ENCODE measurements around the gene G6PD.

G6PD gene
- long read RNA-seq, transcript G6PD-203 (13 exons, 1,661 nt), result minor isoform, 32 of 153 reads
- long read RNA-seq, transcript G6PD-211 (13 exons, 2,632 nt), result major isoform, 100 of 153 reads
- long read RNA-seq, partial matches to known transcripts, result 5 of 153 reads
- long read RNA-seq, other reads (novel, unspliced or antisense), result 16 of 153 reads

DNA sequence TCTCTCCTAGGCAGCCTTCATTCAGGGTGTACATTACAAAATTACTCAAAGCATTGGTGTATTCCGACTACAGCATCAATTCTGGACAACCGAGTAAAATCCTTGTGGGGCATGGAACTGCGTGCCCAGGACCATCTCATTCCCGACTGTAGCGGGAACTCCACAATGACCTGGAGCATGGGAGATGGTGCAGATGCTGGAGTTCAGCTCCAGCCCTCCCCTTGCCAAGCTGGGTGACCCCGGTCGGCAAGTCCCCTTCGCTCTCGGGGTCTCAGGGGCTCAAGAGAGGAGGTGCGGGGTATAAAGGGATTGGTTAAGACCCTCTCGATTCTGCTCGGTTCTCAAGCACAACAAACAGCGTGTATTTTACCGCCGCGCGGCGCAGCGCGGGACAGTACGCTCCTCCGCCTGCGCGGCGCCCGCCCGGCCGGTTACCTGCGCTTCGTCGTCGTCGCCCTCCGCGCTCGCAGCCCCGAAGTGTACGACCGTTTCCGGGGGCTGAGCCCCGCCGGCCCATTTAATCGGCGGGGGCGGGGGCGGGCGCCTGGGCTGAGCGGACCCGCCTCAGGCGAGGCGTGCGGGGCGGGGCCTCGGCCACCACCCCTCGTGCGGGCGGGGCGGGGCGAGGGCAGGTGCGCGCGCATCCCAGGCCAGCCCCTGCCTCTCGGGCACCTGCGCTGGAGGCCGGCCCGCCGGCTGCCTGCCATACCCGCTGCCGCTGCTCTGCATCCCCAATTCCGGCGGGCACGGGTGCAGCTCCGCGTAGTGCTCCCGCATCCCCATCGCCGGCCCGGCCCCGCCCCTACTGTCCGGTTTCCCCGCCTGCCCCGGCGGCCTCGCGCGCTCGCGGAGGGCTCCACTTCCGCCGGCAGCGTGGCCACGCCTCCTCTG is at the start of gene G6PD:
Gene G6PD, minus strand, starts transcription at position 493 of the 891 bp plus-strand sequence. CDS start 691 bp downstream, outside the sequence.
- no peaks in the 10 kb centered on the region for H3K27me3 ChIP-seq (ENCODE audit: insufficient read depth, poor library complexity, severe bottlenecking)
- peak within 1 kb of the TSS; percentile 89 for H3K27ac ChIP-seq (replicated peaks)
- TF ChIP-seq GABPA (IDR thresholded peaks at IDR 0.05; ENCODE audit: low read depth), result no peak
- TF ChIP-seq SPI1 (IDR thresholded peaks at IDR 0.05; ENCODE audit: borderline replicate concordance, low read depth), result peak; percentile 35; the same call in 1 of the 2 replicates
- peak; percentile 38; the same call in 1 of the 2 replicates for TF ChIP-seq POLR2AphosphoS5 (IDR thresholded peaks at IDR 0.05; ENCODE audit: low read depth)
- peak in 1 of 2 experiments; percentile 58 for DNase-seq (ENCODE audit: low read depth in 1 of 2, low spot score in 1 of 2)
- peak within 1 kb of the TSS; percentile 50 for H3K4me3 ChIP-seq (replicated peaks; ENCODE audit: insufficient read depth, low read length)

DNA sequence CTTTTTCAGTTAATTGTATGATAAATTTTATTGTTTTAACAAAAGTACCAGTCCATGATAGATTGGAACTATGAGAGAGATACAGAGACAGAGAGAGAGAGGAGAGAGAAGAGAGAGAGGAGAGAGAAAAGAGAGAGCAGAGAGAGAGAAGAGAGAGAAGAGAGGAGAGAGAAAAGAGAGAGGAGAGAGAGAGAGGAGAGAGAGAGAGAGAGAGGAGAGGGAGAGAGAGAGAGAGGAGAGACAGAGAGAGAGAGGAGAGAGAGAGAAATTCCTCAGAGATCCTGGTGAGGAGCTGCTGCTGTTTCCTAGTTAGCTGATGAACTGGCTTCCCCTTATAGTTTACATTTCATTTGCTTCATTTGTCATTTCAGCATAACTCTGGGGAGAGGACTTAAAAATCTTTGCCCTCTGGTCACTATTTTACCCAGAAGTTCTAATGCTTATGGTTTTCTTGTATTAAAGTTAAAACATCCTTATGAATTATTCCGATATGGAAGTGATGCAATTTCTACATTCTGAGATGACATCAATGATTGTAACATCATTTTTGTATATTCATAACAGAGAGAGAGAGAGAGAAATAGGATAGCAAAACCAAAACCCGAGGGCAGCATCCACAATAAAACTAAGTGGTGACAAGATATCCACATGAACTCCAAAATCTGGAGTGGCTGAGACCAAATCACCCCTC is 49.1 kb upstream of the G6PD start:
- Histone ChIP-seq H3K27ac (replicated peaks) (no peak overlapping the region), H3K27me3 (ENCODE audit: insufficient read depth, poor library complexity, severe bottlenecking) (no peaks in the 10 kb centered on the region), H3K4me3 (replicated peaks; ENCODE audit: insufficient read depth, low read length) (no peak overlapping the region)
- DNase-seq (ENCODE audit: low read depth in 1 of 2, low spot score in 1 of 2), result no peak
- TF ChIP-seq SPI1 (IDR thresholded peaks at IDR 0.05; ENCODE audit: borderline replicate concordance, low read depth), result no peak
- TF ChIP-seq, protein P1, sequence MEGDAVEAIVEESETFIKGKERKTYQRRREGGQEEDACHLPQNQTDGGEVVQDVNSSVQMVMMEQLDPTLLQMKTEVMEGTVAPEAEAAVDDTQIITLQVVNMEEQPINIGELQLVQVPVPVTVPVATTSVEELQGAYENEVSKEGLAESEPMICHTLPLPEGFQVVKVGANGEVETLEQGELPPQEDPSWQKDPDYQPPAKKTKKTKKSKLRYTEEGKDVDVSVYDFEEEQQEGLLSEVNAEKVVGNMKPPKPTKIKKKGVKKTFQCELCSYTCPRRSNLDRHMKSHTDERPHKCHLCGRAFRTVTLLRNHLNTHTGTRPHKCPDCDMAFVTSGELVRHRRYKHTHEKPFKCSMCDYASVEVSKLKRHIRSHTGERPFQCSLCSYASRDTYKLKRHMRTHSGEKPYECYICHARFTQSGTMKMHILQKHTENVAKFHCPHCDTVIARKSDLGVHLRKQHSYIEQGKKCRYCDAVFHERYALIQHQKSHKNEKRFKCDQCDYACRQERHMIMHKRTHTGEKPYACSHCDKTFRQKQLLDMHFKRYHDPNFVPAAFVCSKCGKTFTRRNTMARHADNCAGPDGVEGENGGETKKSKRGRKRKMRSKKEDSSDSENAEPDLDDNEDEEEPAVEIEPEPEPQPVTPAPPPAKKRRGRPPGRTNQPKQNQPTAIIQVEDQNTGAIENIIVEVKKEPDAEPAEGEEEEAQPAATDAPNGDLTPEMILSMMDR (IDR thresholded peaks at IDR 0.05; ENCODE audit: insufficient read depth, low read length), result no peak
- TF ChIP-seq POLR2AphosphoS5 (IDR thresholded peaks at IDR 0.05; ENCODE audit: low read depth), result no peak
- TF ChIP-seq GABPA (IDR thresholded peaks at IDR 0.05; ENCODE audit: low read depth), result no peak
- TF ChIP-seq, protein P2, sequence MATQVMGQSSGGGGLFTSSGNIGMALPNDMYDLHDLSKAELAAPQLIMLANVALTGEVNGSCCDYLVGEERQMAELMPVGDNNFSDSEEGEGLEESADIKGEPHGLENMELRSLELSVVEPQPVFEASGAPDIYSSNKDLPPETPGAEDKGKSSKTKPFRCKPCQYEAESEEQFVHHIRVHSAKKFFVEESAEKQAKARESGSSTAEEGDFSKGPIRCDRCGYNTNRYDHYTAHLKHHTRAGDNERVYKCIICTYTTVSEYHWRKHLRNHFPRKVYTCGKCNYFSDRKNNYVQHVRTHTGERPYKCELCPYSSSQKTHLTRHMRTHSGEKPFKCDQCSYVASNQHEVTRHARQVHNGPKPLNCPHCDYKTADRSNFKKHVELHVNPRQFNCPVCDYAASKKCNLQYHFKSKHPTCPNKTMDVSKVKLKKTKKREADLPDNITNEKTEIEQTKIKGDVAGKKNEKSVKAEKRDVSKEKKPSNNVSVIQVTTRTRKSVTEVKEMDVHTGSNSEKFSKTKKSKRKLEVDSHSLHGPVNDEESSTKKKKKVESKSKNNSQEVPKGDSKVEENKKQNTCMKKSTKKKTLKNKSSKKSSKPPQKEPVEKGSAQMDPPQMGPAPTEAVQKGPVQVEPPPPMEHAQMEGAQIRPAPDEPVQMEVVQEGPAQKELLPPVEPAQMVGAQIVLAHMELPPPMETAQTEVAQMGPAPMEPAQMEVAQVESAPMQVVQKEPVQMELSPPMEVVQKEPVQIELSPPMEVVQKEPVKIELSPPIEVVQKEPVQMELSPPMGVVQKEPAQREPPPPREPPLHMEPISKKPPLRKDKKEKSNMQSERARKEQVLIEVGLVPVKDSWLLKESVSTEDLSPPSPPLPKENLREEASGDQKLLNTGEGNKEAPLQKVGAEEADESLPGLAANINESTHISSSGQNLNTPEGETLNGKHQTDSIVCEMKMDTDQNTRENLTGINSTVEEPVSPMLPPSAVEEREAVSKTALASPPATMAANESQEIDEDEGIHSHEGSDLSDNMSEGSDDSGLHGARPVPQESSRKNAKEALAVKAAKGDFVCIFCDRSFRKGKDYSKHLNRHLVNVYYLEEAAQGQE (IDR thresholded peaks at IDR 0.05; ENCODE audit: insufficient replicate concordance, low read depth), result no peak

DNA sequence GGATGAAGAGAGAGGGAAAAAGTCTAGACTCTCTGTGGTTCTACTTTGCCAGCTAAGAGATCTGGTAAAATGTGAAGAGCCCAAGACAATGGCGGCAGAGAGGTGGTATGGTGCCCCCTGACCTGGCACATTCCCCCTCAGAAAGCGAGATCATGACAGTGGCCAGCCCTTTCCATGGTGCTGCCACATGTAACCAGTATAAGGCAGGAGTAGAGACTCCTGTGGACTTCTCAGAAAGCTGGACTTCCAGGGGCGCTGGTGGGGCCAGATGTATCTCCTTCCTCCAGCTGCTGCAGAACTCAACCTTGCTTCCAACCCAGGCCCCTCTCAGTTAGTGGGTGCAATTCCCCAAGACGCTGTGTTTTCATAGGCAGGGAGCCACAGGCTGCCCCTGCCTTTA is 47.8 kb upstream of the G6PD start:
- DNase-seq (ENCODE audit: low read depth in 1 of 2, low spot score in 1 of 2), result no peak
- Histone ChIP-seq H3K27ac (replicated peaks) (no peak overlapping the region), H3K27me3 (ENCODE audit: insufficient read depth, poor library complexity, severe bottlenecking) (no peaks in the 10 kb centered on the region), H3K4me3 (replicated peaks; ENCODE audit: insufficient read depth, low read length) (no peak overlapping the region)
- TF ChIP-seq GABPA (IDR thresholded peaks at IDR 0.05; ENCODE audit: low read depth), result no peak
- TF ChIP-seq POLR2AphosphoS5 (IDR thresholded peaks at IDR 0.05; ENCODE audit: low read depth), result no peak
- TF ChIP-seq, protein P2 (IDR thresholded peaks at IDR 0.05; ENCODE audit: insufficient replicate concordance, low read depth), result no peak
- TF ChIP-seq, protein P1 (IDR thresholded peaks at IDR 0.05; ENCODE audit: insufficient read depth, low read length), result no peak
- no peak for TF ChIP-seq SPI1 (IDR thresholded peaks at IDR 0.05; ENCODE audit: borderline replicate concordance, low read depth)

DNA sequence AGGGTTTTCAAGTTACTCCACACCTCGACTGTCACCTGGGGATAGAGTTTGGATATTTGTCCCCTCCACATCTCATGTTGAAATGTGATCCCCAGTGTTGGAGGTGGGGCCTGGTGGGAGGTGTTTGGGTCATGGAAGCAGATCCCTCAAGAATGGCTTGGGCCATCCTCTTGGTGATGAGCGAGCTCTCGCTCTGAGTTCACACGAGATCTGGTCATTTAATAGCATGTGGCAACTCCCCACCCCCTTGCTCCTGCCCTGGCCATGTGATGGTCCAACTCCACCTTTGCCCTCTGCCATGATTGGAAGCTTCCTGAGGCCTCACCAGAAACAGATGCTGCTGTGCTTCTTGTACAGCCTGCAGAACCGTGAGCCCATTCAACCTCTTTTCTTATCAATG is 46.6 kb upstream of the G6PD start:
- no peak overlapping the region for H3K27ac ChIP-seq (replicated peaks)
- no peaks in the 10 kb centered on the region for H3K27me3 ChIP-seq (ENCODE audit: insufficient read depth, poor library complexity, severe bottlenecking)
- DNase-seq (ENCODE audit: low read depth in 1 of 2, low spot score in 1 of 2), result no peak
- no peak overlapping the region for H3K4me3 ChIP-seq (replicated peaks; ENCODE audit: insufficient read depth, low read length)
- TF ChIP-seq, protein P1 (IDR thresholded peaks at IDR 0.05; ENCODE audit: insufficient read depth, low read length), result no peak

All from HL-60 (cell line).